H9 (cell line): ENCODE results near the gene NAPEPLD. TPM values are rescaled to one million over a fixed set of nuclear protein-coding genes. Genes with fewer than 3 reads are reported as not detected.

ENCODE experiments used
- DNase-seq: peaks from one replicate; pipeline ENCODE4 v3.0.0-alpha.2; 2017
- H2AFZ ChIP-seq: one replicate; pipeline ENCODE4 v1.6.1; 2013; ENCODE audit warnings: mild to moderate bottlenecking, low read length, control low read depth, moderate library complexity
- H2AK5ac ChIP-seq: 2 replicates; pipeline ENCODE4 v1.6.1; 2013; ENCODE audit warnings: low read length, control low read depth, mixed read lengths; ENCODE audit not compliant: insufficient read length
- H2BK120ac ChIP-seq: one replicate; pipeline ENCODE4 v1.6.1; 2013; ENCODE audit warnings: low read depth, mild to moderate bottlenecking, low read length, control low read depth, inconsistent platforms; ENCODE audit not compliant: poor library complexity, severe bottlenecking
- H2BK12ac ChIP-seq: 2 replicates; pipeline ENCODE4 v1.6.1; 2013; ENCODE audit warnings: low read length, control low read depth, mixed read lengths, low read depth; ENCODE audit not compliant: insufficient read length
- H2BK15ac ChIP-seq: 2 replicates; pipeline ENCODE4 v1.6.1; 2013; ENCODE audit warnings: low read depth, low read length, control low read depth
- H2BK20ac ChIP-seq: one replicate; pipeline ENCODE4 v1.6.1; 2013; ENCODE audit warnings: low read depth, mild to moderate bottlenecking, low read length, control low read depth, inconsistent platforms; ENCODE audit not compliant: poor library complexity, severe bottlenecking
- H2BK5ac ChIP-seq: 2 replicates; pipeline ENCODE4 v1.6.1; 2013; ENCODE audit warnings: low read length, control low read depth, mixed read lengths; ENCODE audit not compliant: insufficient read length
- H3K14ac ChIP-seq: 2 replicates; pipeline ENCODE4 v1.6.1; 2013; ENCODE audit warnings: low read length, control low read depth; ENCODE audit not compliant: insufficient read depth
- H3K18ac ChIP-seq: 2 replicates; pipeline ENCODE4 v1.6.1; 2013; ENCODE audit warnings: low read depth, mild to moderate bottlenecking, mixed read lengths, low read length, control low read depth; ENCODE audit not compliant: insufficient read length
- H3K23ac ChIP-seq: 2 replicates; pipeline ENCODE4 v1.6.1; 2013; ENCODE audit warnings: low read length, control low read depth, mixed read lengths, low read depth; ENCODE audit not compliant: insufficient read length
- H3K23me2 ChIP-seq: 2 replicates; pipeline ENCODE4 v1.6.1; 2013; ENCODE audit warnings: low read depth, mild to moderate bottlenecking, mixed read lengths, low read length, control low read depth; ENCODE audit not compliant: insufficient read length, poor library complexity, severe bottlenecking
- H3K27ac ChIP-seq: 2 replicates; pipeline ENCODE4 v1.5.1; 2013; ENCODE audit warnings: low read length, control low read depth, mixed read lengths, low read depth; ENCODE audit not compliant: insufficient read length
- H3K27me3 ChIP-seq: 2 replicates; pipeline ENCODE4 v1.6.1; 2013; ENCODE audit warnings: low read length, control low read depth, inconsistent platforms; ENCODE audit not compliant: insufficient read depth
- H3K4ac ChIP-seq: 2 replicates; pipeline ENCODE4 v1.6.1; 2013; ENCODE audit warnings: low read depth, mild to moderate bottlenecking, control low read depth, inconsistent platforms, low read length, moderate library complexity
- H3K4me1 ChIP-seq: 2 replicates; pipeline ENCODE4 v1.6.1; 2013; ENCODE audit warnings: low read length, control low read depth, inconsistent platforms; ENCODE audit not compliant: insufficient read depth
- H3K4me2 ChIP-seq: 2 replicates; pipeline ENCODE4 v1.6.1; 2013; ENCODE audit warnings: low read length, control low read depth, mixed read lengths; ENCODE audit not compliant: insufficient read length, insufficient read depth
- H3K56ac ChIP-seq: 2 replicates; pipeline ENCODE4 v1.6.1; 2013; ENCODE audit warnings: low read depth, mild to moderate bottlenecking, mixed read lengths, low read length, control low read depth; ENCODE audit not compliant: insufficient read length
- H3K79me1 ChIP-seq: 2 replicates; pipeline ENCODE4 v1.6.1; 2013; ENCODE audit warnings: low read depth, mild to moderate bottlenecking, moderate library complexity, low read length, control low read depth, inconsistent platforms; ENCODE audit not compliant: insufficient read depth, poor library complexity, severe bottlenecking
- H3K79me2 ChIP-seq: 2 replicates; pipeline ENCODE4 v1.6.1; 2013; ENCODE audit warnings: low read length, control low read depth, inconsistent platforms; ENCODE audit not compliant: insufficient read depth
- H3K9ac ChIP-seq: 2 replicates; pipeline ENCODE4 v1.6.1; 2013; ENCODE audit warnings: low read length, control low read depth, mixed read lengths; ENCODE audit not compliant: insufficient read length; ENCODE audit errors: extremely low read depth
- H3K9me3 ChIP-seq: one replicate; pipeline ENCODE4 v1.6.1; 2013; ENCODE audit warnings: low read depth, low read length, inconsistent platforms; ENCODE audit not compliant: control insufficient read depth
- H3T11ph ChIP-seq: one replicate; pipeline ENCODE4 v1.6.1; 2013; ENCODE audit warnings: mild to moderate bottlenecking, low read length, control low read depth, inconsistent platforms
- H4K20me1 ChIP-seq: one replicate; pipeline ENCODE4 v1.6.1; 2013; ENCODE audit not compliant: control insufficient read depth, insufficient read length, insufficient read depth
- H4K5ac ChIP-seq: 2 replicates; pipeline ENCODE4 v1.6.1; 2013; ENCODE audit warnings: low read depth, mild to moderate bottlenecking, mixed read lengths, low read length, control low read depth; ENCODE audit not compliant: insufficient read length
- H4K8ac ChIP-seq: replicated peaks from 2 replicates; pipeline ENCODE4 v1.6.1; 2013; ENCODE audit warnings: low read length, control low read depth, mixed read lengths, low read depth; ENCODE audit not compliant: insufficient read length
- H4K91ac ChIP-seq: 2 replicates; pipeline ENCODE4 v1.6.1; 2013; ENCODE audit warnings: low read depth, mild to moderate bottlenecking, moderate library complexity, mixed read lengths, low read length, control low read depth; ENCODE audit not compliant: insufficient read length
- H3K27ac Mint-ChIP-seq, 3 experiments: 2 replicates in 2 of 3; 3 replicates in 1 of 3; pipeline ENCODE4 v1.8.0; 2020 to 2021; ENCODE audit warnings: mixed read lengths in 3 of 3, mild to moderate bottlenecking in 1 of 3, moderate library complexity in 1 of 3
- H3K27me3 Mint-ChIP-seq: 2 replicates; pipeline ENCODE4 v1.8.0; 2021; ENCODE audit warnings: low read depth, mild to moderate bottlenecking, moderate library complexity, mixed read lengths
- H3K36me3 Mint-ChIP-seq, 3 experiments: 2 replicates in 2 of 3; 3 replicates in 1 of 3; pipeline ENCODE4 v1.8.0; 2020 to 2021; ENCODE audit warnings: low read depth in 3 of 3, mixed read lengths in 3 of 3; ENCODE audit not compliant: insufficient read depth in 1 of 3
- H3K4me1 Mint-ChIP-seq, 2 experiments: 2 replicates each; pipeline ENCODE4 v1.8.0; 2020; ENCODE audit warnings: mixed read lengths in 2 of 2
- H3K4me3 Mint-ChIP-seq, 2 experiments: 2 replicates in 1 of 2; 3 replicates in 1 of 2; pipeline ENCODE4 v1.8.0; 2020 to 2021; ENCODE audit warnings: mild to moderate bottlenecking in 2 of 2, mixed read lengths in 2 of 2, moderate library complexity in 1 of 2
- H3K9me3 Mint-ChIP-seq, 2 experiments: 2 replicates in 1 of 2; 3 replicates in 1 of 2; pipeline ENCODE4 v1.8.0; 2020; ENCODE audit warnings: mild to moderate bottlenecking in 2 of 2, mixed read lengths in 2 of 2, moderate library complexity in 1 of 2
- WGBS: extraction: QIAGEN DNeasy Blood & Tissue Kit; methylation state at CpG from one replicate; pipeline ENCODE4 v1.1.7; 2013; ENCODE audit warnings: missing lambda C conversion rate, low lambda C conversion rate, mixed read lengths; ENCODE audit not compliant: insufficient read length; ENCODE audit errors: extremely low coverage; 5-methylcytosine and 5-hydroxymethylcytosine counted together
- total RNA-seq: library from RNA; stranded (reverse); gene quantifications from 2 replicates; pipeline ENCODE4 v1.2.1, GENCODE V29; 2021
- TF ChIP-seq, protein P1 (sequence below): fragments of 200-600 bp; sonication (generic); conservative IDR thresholded peaks from 3 replicates; pipeline ENCODE4 v1.8.0; 2021; ENCODE audit warnings: antibody characterized with exemption, mild to moderate bottlenecking

The NAPEPLD gene
- total RNA-seq, 1 experiment from 2014 or later: 9.3 TPM

DNA sequence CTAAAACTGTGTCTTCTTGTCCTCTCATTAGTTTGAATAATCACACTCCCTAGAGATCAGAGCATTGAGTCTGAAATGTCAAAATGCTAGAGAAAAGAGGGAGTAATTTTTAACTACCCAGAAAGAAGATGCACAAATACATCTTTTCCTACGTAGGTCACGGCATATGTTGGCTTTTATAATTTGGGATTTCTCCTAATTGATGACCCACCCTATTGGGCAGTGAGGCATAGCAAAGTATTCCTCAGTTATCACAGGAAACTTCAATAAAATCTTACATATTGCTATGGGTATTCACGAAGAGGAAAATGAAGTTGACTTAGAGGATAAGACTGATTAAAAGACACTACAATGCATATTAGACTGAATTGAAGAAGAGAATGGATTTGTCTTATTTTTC, 48.6 kb downstream of the NAPEPLD start:
- H3K18ac ChIP-seq: no peak overlapping the region
- H3K27ac Mint-ChIP-seq: no peak overlapping the region
- H3K23ac ChIP-seq: no peak overlapping the region
- H3K14ac ChIP-seq: no peak overlapping the region
- no peak overlapping the region for H4K91ac ChIP-seq
- WGBS: no CpG with 5 or more reads among the region's 3 CpGs
- H3K4me3 Mint-ChIP-seq: no peak overlapping the region
- H3K9ac ChIP-seq: no peak overlapping the region
- H3K27me3 Mint-ChIP-seq: no peaks in the 10 kb centered on the region
- no peak overlapping the region for H2BK12ac ChIP-seq
- TF ChIP-seq, protein P1, sequence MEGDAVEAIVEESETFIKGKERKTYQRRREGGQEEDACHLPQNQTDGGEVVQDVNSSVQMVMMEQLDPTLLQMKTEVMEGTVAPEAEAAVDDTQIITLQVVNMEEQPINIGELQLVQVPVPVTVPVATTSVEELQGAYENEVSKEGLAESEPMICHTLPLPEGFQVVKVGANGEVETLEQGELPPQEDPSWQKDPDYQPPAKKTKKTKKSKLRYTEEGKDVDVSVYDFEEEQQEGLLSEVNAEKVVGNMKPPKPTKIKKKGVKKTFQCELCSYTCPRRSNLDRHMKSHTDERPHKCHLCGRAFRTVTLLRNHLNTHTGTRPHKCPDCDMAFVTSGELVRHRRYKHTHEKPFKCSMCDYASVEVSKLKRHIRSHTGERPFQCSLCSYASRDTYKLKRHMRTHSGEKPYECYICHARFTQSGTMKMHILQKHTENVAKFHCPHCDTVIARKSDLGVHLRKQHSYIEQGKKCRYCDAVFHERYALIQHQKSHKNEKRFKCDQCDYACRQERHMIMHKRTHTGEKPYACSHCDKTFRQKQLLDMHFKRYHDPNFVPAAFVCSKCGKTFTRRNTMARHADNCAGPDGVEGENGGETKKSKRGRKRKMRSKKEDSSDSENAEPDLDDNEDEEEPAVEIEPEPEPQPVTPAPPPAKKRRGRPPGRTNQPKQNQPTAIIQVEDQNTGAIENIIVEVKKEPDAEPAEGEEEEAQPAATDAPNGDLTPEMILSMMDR: no peak
- H3K4ac ChIP-seq: no peak overlapping the region
- H3K4me2 ChIP-seq: no peak overlapping the region
- H3K79me1 ChIP-seq: no peaks in the 10 kb centered on the region
- no peak overlapping the region for H2BK120ac ChIP-seq
- H3K36me3 Mint-ChIP-seq: peaks cover 6 to 34% (median 27%) of the 10 kb centered on the region in 3 experiments; a peak in 6 of 7 replicates
- no peak overlapping the region for H3K56ac ChIP-seq
- no peaks in the 10 kb centered on the region for H4K20me1 ChIP-seq
- no peak overlapping the region for H4K8ac ChIP-seq
- no peak overlapping the region for H2AFZ ChIP-seq
- no peak overlapping the region for H2BK20ac ChIP-seq
- no peak overlapping the region for H2AK5ac ChIP-seq
- H3K9me3 ChIP-seq: no peaks in the 10 kb centered on the region
- H3K9me3 Mint-ChIP-seq: no peaks in the 10 kb centered on the region
- H2BK15ac ChIP-seq: no peak overlapping the region
- no peak for DNase-seq
- H3T11ph ChIP-seq: no peak overlapping the region
- no peaks in the 10 kb centered on the region for H3K4me1 Mint-ChIP-seq
- no peaks in the 10 kb centered on the region for H3K79me2 ChIP-seq
- no peak overlapping the region for H2BK5ac ChIP-seq
- H4K5ac ChIP-seq: no peak overlapping the region
- H3K23me2 ChIP-seq: no peaks in the 10 kb centered on the region
- no peak overlapping the region for H3K27ac ChIP-seq
- H3K27me3 ChIP-seq: no peaks in the 10 kb centered on the region
- no peaks in the 10 kb centered on the region for H3K4me1 ChIP-seq
